Karpas-422 (cell line): ENCODE measurements around the gene BPTF. TPM values are rescaled to one million over a fixed set of nuclear protein-coding genes. Genes with fewer than 3 reads are reported as not detected.
"Not testable (repeated sequence)": the region's sequence is repeated elsewhere in the genome, so short reads cannot be mapped to it uniquely, and the experiment has no call there.

ENCODE experiments used
- DNase-seq: peaks from one replicate; pipeline ENCODE4 v3.0.0-alpha.2; 2015
- H2AFZ ChIP-seq: fragments of 200-600 bp; sonication (generic); 2 replicates; pipeline ENCODE4 v1.6.1; 2014; ENCODE audit warnings: antibody characterized with exemption, low read length, mixed read lengths
- H3K27ac ChIP-seq: fragments of 200-600 bp; sonication (generic); 2 replicates; pipeline ENCODE4 v1.5.1; 2014; ENCODE audit warnings: mild to moderate bottlenecking, low read length, moderate library complexity
- H3K27me3 ChIP-seq: fragments of 200-600 bp; sonication (generic); 2 replicates; pipeline ENCODE4 v1.6.1; 2014; ENCODE audit warnings: low read length, mixed read lengths
- H3K36me3 ChIP-seq: fragments of 200-600 bp; sonication (generic); 2 replicates; pipeline ENCODE4 v1.6.1; 2014; ENCODE audit warnings: low read length, mixed read lengths; ENCODE audit not compliant: insufficient read depth
- H3K4me1 ChIP-seq: fragments of 200-600 bp; sonication (generic); 2 replicates; pipeline ENCODE4 v1.6.1; 2014; ENCODE audit warnings: mild to moderate bottlenecking, low read length, mixed read lengths
- H3K4me2 ChIP-seq: fragments of 200-600 bp; sonication (generic); 2 replicates; pipeline ENCODE4 v1.6.1; 2014; ENCODE audit warnings: low read length, low read depth, mild to moderate bottlenecking; ENCODE audit not compliant: poor library complexity, severe bottlenecking
- H3K4me3 ChIP-seq: fragments of 200-600 bp; sonication (generic); 2 replicates; pipeline ENCODE4 v1.5.1; 2014; ENCODE audit warnings: mild to moderate bottlenecking, antibody characterized with exemption, low read length, mixed read lengths
- H3K79me2 ChIP-seq: fragments of 200-600 bp; sonication (generic); 2 replicates; pipeline ENCODE4 v1.6.1; 2014; ENCODE audit warnings: mild to moderate bottlenecking, low read length, mixed read lengths
- H3K9ac ChIP-seq: fragments of 200-600 bp; sonication (generic); 2 replicates; pipeline ENCODE4 v1.6.0; 2014; ENCODE audit warnings: low read length
- H3K9me2 ChIP-seq: fragments of 200-600 bp; sonication (generic), shearing (Covaris generic); replicated peaks from 2 replicates; pipeline ENCODE4 v1.6.0; 2014; ENCODE audit warnings: mild to moderate bottlenecking, low read length, moderate library complexity; ENCODE audit not compliant: insufficient read depth
- H3K9me3 ChIP-seq: fragments of 300-700, 200-600 bp; sonication (generic); 2 replicates; pipeline ENCODE4 v1.6.1; 2014; ENCODE audit warnings: low read length, mixed read lengths
- H4K20me1 ChIP-seq: fragments of 200-600 bp; sonication (generic); 2 replicates; pipeline ENCODE4 v1.6.1; 2014; ENCODE audit warnings: mild to moderate bottlenecking, antibody characterized with exemption, low read length, low read depth; ENCODE audit not compliant: insufficient read depth
- total RNA-seq: library from RNA; depleted of rRNA; stranded (reverse); fragments of >200 nt; shearing (Covaris generic); gene quantifications from 2 replicates; pipeline ENCODE4 v1.2.3, GENCODE V29; 2014; ENCODE audit warnings: low replicate concordance

BPTF gene
- total RNA-seq, 1 experiment from 2014 or later = 310 TPM

- peaks cover 54% of the 10 kb centered on the region for H3K4me1 ChIP-seq
- H3K36me3 ChIP-seq = no peaks in the 10 kb centered on the region
- H2AFZ ChIP-seq = peak overlapping the region; percentile 8; the same call in 1 of the 2 replicates
- no peaks in the 10 kb centered on the region for H3K9me2 ChIP-seq
- peak overlapping the region; percentile 92 for H3K27ac ChIP-seq
- H3K9ac ChIP-seq = peak overlapping the region; percentile 30
- no peak overlapping the region for H3K4me3 ChIP-seq
- no peak overlapping the region for H3K4me2 ChIP-seq
- H3K79me2 ChIP-seq = no peaks in the 10 kb centered on the region
- no peaks in the 10 kb centered on the region for H3K27me3 ChIP-seq
- H3K9me3 ChIP-seq = no peaks in the 10 kb centered on the region
- H4K20me1 ChIP-seq = no peaks in the 10 kb centered on the region
- peak; percentile 81 for DNase-seq
Observed at GRCh38 chr17:67801626-67802175, 23.6 kb upstream of the BPTF start.

GRCh38 chr17:67810464-67810863 is 14.8 kb upstream of the BPTF start:
- Histone ChIP-seq H3K27me3 (no peaks in the 10 kb centered on the region), H3K4me1 (peaks cover 45% of the 10 kb centered on the region), H4K20me1 (no peaks in the 10 kb centered on the region), H3K9me2 (no peaks in the 10 kb centered on the region), H2AFZ (no peak overlapping the region), H3K9ac (no peak overlapping the region), H3K4me3 (no peak overlapping the region), H3K4me2 (no peak overlapping the region), H3K79me2 (no peaks in the 10 kb centered on the region), H3K9me3 (no peaks in the 10 kb centered on the region), H3K27ac (peak overlapping the region; percentile 79), H3K36me3 (no peaks in the 10 kb centered on the region)
- no peak for DNase-seq

GRCh38 chr17:67812380-67812779 is 12.9 kb upstream of the BPTF start:
- Histone ChIP-seq H3K4me1 (peaks cover 64% of the 10 kb centered on the region), H3K4me2 (peak overlapping the region; percentile 33), H3K9ac (peak overlapping the region; percentile 24; the same call in 1 of the 2 replicates), H3K27ac (peak overlapping the region; percentile 97)
- not testable (repeated sequence) for H3K27me3 ChIP-seq, H3K79me2 ChIP-seq, DNase-seq, H3K9me2 ChIP-seq, H3K9me3 ChIP-seq, H3K4me3 ChIP-seq, H3K36me3 ChIP-seq, H4K20me1 ChIP-seq, H2AFZ ChIP-seq

GRCh38 chr17:67813803-67814180 is 11.5 kb upstream of the BPTF start:
- H3K79me2 ChIP-seq = no peaks in the 10 kb centered on the region
- H3K9me2 ChIP-seq = no peaks in the 10 kb centered on the region
- no peak overlapping the region for H2AFZ ChIP-seq
- peaks cover 78% of the 10 kb centered on the region for H3K4me1 ChIP-seq
- H3K27me3 ChIP-seq = no peaks in the 10 kb centered on the region
- H3K9ac ChIP-seq = peak overlapping the region; percentile 64
- no peaks in the 10 kb centered on the region for H4K20me1 ChIP-seq
- H3K36me3 ChIP-seq = no peaks in the 10 kb centered on the region
- no peaks in the 10 kb centered on the region for H3K9me3 ChIP-seq
- H3K4me3 ChIP-seq = peak overlapping the region; percentile 6; the same call in 1 of the 2 replicates
- H3K4me2 ChIP-seq = peak overlapping the region; percentile 56
- DNase-seq = peak; percentile 73
- peak overlapping the region; percentile 97 for H3K27ac ChIP-seq

GRCh38 chr17:67818110-67819002 is 6.9 kb upstream of the BPTF start:
- Histone ChIP-seq H4K20me1 (no peaks in the 10 kb centered on the region), H3K79me2 (no peaks in the 10 kb centered on the region), H3K36me3 (no peaks in the 10 kb centered on the region), H3K4me2 (peak overlapping the region; percentile 81), H3K4me1 (peaks cover 99% of the 10 kb centered on the region), H3K9me2 (no peaks in the 10 kb centered on the region), H3K27me3 (no peaks in the 10 kb centered on the region), H3K9me3 (no peaks in the 10 kb centered on the region), H3K9ac (peak overlapping the region; percentile 87), H3K27ac (peak overlapping the region; percentile 97), H2AFZ (no peak overlapping the region), H3K4me3 (peak overlapping the region; percentile 50; the same call in 1 of the 2 replicates)
- DNase-seq = peak; percentile 97

GRCh38 chr17:67819722-67820121 is 5.6 kb upstream of the BPTF start:
- H3K9ac ChIP-seq = no peak overlapping the region
- peaks cover 99% of the 10 kb centered on the region for H3K4me1 ChIP-seq
- no peaks in the 10 kb centered on the region for H4K20me1 ChIP-seq
- no peaks in the 10 kb centered on the region for H3K36me3 ChIP-seq
- DNase-seq = no peak
- no peak overlapping the region for H3K4me2 ChIP-seq
- H3K4me3 ChIP-seq = no peak overlapping the region
- H3K79me2 ChIP-seq = no peaks in the 10 kb centered on the region
- no peaks in the 10 kb centered on the region for H3K9me2 ChIP-seq
- peak overlapping the region; percentile 97 for H3K27ac ChIP-seq
- H3K9me3 ChIP-seq = no peaks in the 10 kb centered on the region
- H3K27me3 ChIP-seq = no peaks in the 10 kb centered on the region
- no peak overlapping the region for H2AFZ ChIP-seq

GRCh38 chr17:67821871-67822367 is 3.4 kb upstream of the BPTF start:
- Histone ChIP-seq H3K27ac (peak overlapping the region; percentile 97), H4K20me1 (no peaks in the 10 kb centered on the region), H3K4me1 (peaks cover 81% of the 10 kb centered on the region), H3K9ac (no peak overlapping the region), H3K4me2 (no peak overlapping the region), H3K36me3 (no peaks in the 10 kb centered on the region), H2AFZ (no peak overlapping the region), H3K27me3 (no peaks in the 10 kb centered on the region), H3K79me2 (peaks cover 5% of the 10 kb centered on the region), H3K9me3 (no peaks in the 10 kb centered on the region), H3K4me3 (no peak overlapping the region), H3K9me2 (no peaks in the 10 kb centered on the region)
- no peak for DNase-seq
